Fibroblast of pulmonary artery (primary cell): ENCODE results near the gene TSHZ2.

Experiments
- DNase-seq: peaks from one replicate; pipeline ENCODE4 v3.0.0-alpha.2; 2010; ENCODE audit warnings: low read depth
- H3K4me3 ChIP-seq: replicated peaks from 2 replicates; pipeline ENCODE4 v1.5.1; 2011; ENCODE audit warnings: low read depth, mild to moderate bottlenecking, control low read depth, low read length, moderate library complexity
- CTCF ChIP-seq: IDR thresholded peaks from 2 replicates; pipeline ENCODE4 v1.5.1; 2011; ENCODE audit warnings: mild to moderate bottlenecking, control low read depth, low read length, inconsistent platforms; ENCODE audit errors: missing control alignments

Gene TSHZ2

GRCh38 chr20:53174454-53174853 lies 202.3 kb downstream of the TSHZ2 start:
- no peak for TF ChIP-seq CTCF
- no peak overlapping the region for H3K4me3 ChIP-seq
- DNase-seq, result no peak

GRCh38 chr20:53175135-53175780 lies 203.1 kb downstream of the TSHZ2 start:
- no peak for TF ChIP-seq CTCF
- H3K4me3 ChIP-seq, result no peak overlapping the region
- DNase-seq, result no peak

- DNase-seq, result no peak
- no peak for TF ChIP-seq CTCF
- H3K4me3 ChIP-seq, result no peak overlapping the region
Observed at GRCh38 chr20:53176134-53176533, 204.0 kb downstream of the TSHZ2 start.

GRCh38 chr20:53177687-53178086 lies 205.5 kb downstream of the TSHZ2 start:
- no peak overlapping the region for H3K4me3 ChIP-seq
- TF ChIP-seq CTCF, result no peak
- no peak for DNase-seq

- TF ChIP-seq CTCF, result no peak
- no peak overlapping the region for H3K4me3 ChIP-seq
- DNase-seq, result no peak
Observed at GRCh38 chr20:53179749-53180148, 207.6 kb downstream of the TSHZ2 start.

- no peak for TF ChIP-seq CTCF
- no peak overlapping the region for H3K4me3 ChIP-seq
- DNase-seq, result no peak
Observed at GRCh38 chr20:53180928-53181362, 208.8 kb downstream of the TSHZ2 start.

- TF ChIP-seq CTCF, result no peak
- no peak overlapping the region for H3K4me3 ChIP-seq
- no peak for DNase-seq
Observed at GRCh38 chr20:53181866-53182376, 209.8 kb downstream of the TSHZ2 start.
